HCT116 (cell line): Measurements from ENCODE around the gene CYP1A2. TPM values are rescaled to one million over a fixed set of nuclear protein-coding genes. Genes with fewer than 3 reads are reported as not detected.
"Not testable (repeated sequence)": the region's sequence is repeated elsewhere in the genome, so short reads cannot be mapped to it uniquely, and the experiment has no call there.

Source experiments
- ATAC-seq: fragments of 200-7000 bp; cut with Tn5 transposase; 2 replicates; pipeline ENCODE4 v1.9.1; 2020; ENCODE audit warnings: mild to moderate bottlenecking, moderate library complexity
- BruUV-seq: library from RNA; stranded (reverse); fragments of 400-500 nt; replicated peaks from 2 replicates; lab custom pipeline; 2021; lab: Mats Ljungman, UMichigan
- CTCF ChIA-PET: fragments of 300-600 bp; sonication (Branson Sonifier 250); formaldehyde crosslinking; loops from one replicate; lab custom pipeline; 2021; ENCODE audit warnings: antibody characterized with exemption; lab: Charles Lee
- POLR2A ChIA-PET: fragments of 300-600, 350-600 bp; sonication (Branson Sonifier 250); formaldehyde crosslinking; loops from one replicate; lab custom pipeline; 2021; ENCODE audit warnings: antibody characterized with exemption; lab: Charles Lee
- RAD21 ChIA-PET, 2 experiments: fragments of 300-600 bp; sonication (Branson Sonifier 250); formaldehyde crosslinking; loops; one replicate each; lab custom pipeline; 2023; ENCODE audit warnings: low total read pairs in 2 of 2; ENCODE audit not compliant: uncharacterized antibody in 2 of 2, unreplicated experiment in 2 of 2, low non-redundant PET in 1 of 2; lab: Charles Lee
- DNase-seq: peaks from one replicate; pipeline ENCODE4 v3.0.0-alpha.2; 2010; ENCODE audit warnings: low read depth, low spot score
- H2AFZ ChIP-seq: fragments of 200-600 bp; shearing (Covaris generic), sonication (generic); 2 replicates; pipeline ENCODE4 v1.6.1; 2017; ENCODE audit warnings: low read depth, mixed run types, mixed read lengths, antibody characterized with exemption, low read length; ENCODE audit not compliant: poor library complexity, severe bottlenecking
- H3K27ac ChIP-seq: 2 replicates; pipeline ENCODE4 v1.5.1; 2012; ENCODE audit warnings: low read depth, low read length
- H3K27me3 ChIP-seq: fragments of 200-600 bp; sonication (generic); 2 replicates; pipeline ENCODE4 v1.6.1; 2016; ENCODE audit warnings: mixed run types, low read length, mixed read lengths; ENCODE audit not compliant: insufficient read depth
- H3K36me3 ChIP-seq, 2 experiments: fragments of 200-500 bp in 1 of 2; fragments of 200-600 bp in 1 of 2; sonication (Bioruptor generic) in 1 of 2; sonication (generic) in 1 of 2; 2 replicates each; pipeline versions ENCODE4 v1.5.1 to v1.6.1; 2014 to 2016; ENCODE audit warnings: low read length in 2 of 2, inconsistent platforms in 1 of 2, mixed read lengths in 1 of 2, mixed run types in 1 of 2; ENCODE audit not compliant: insufficient read depth in 2 of 2, control insufficient read depth in 1 of 2
- H3K4me1 ChIP-seq, 2 experiments: fragments of 200-600 bp in 1 of 2; sonication (generic) in 1 of 2; 2 replicates each; pipeline versions ENCODE4 v1.5.1 to v1.6.1; 2012 to 2017; ENCODE audit warnings: low read length in 2 of 2, inconsistent platforms in 1 of 2, mild to moderate bottlenecking in 1 of 2, mixed read lengths in 1 of 2, mixed run types in 1 of 2, moderate library complexity in 1 of 2; ENCODE audit not compliant: insufficient read depth in 2 of 2, control insufficient read depth in 1 of 2
- H3K4me2 ChIP-seq: fragments of 200-600 bp; sonication (generic); 2 replicates; pipeline ENCODE4 v1.6.1; 2017; ENCODE audit warnings: mixed run types, low read length, mixed read lengths
- H3K4me3 ChIP-seq, 2 experiments: fragments of 200-600 bp in 1 of 2; sonication (generic) in 1 of 2; replicated peaks in 1 of 2; 2 replicates each; pipeline ENCODE4 v1.5.1; 2011 to 2016; ENCODE audit warnings: low read length in 2 of 2, control low read depth in 1 of 2, low read depth in 1 of 2, mild to moderate bottlenecking in 1 of 2, mixed read lengths in 1 of 2, mixed run types in 1 of 2
- H3K79me2 ChIP-seq: fragments of 200-600 bp; sonication (generic); 2 replicates; pipeline ENCODE4 v1.6.1; 2017; ENCODE audit warnings: mild to moderate bottlenecking, mixed run types, low read length, moderate library complexity, mixed read lengths; ENCODE audit not compliant: insufficient read depth
- H3K9ac ChIP-seq: fragments of 200-600 bp; sonication (generic); 2 replicates; pipeline ENCODE4 v1.6.1; 2016; ENCODE audit warnings: low read length, mixed read lengths
- H3K9me2 ChIP-seq: fragments of 200-600 bp; sonication (generic), shearing (Covaris generic); 2 replicates; pipeline ENCODE4 v1.6.1; 2017; ENCODE audit warnings: mixed run types, mild to moderate bottlenecking, moderate library complexity; ENCODE audit not compliant: insufficient read depth
- H3K9me3 ChIP-seq, 2 experiments: fragments of 200-500 bp in 1 of 2; fragments of 200-600 bp in 1 of 2; sonication (Bioruptor generic) in 1 of 2; sonication (generic) in 1 of 2; 2 replicates each; pipeline ENCODE4 v1.6.1; 2014 to 2017; ENCODE audit warnings: low read length in 2 of 2, mixed read lengths in 2 of 2, inconsistent platforms in 1 of 2, low read depth in 1 of 2, mild to moderate bottlenecking in 1 of 2, mixed run types in 1 of 2, moderate library complexity in 1 of 2; ENCODE audit not compliant: control insufficient read depth in 1 of 2, insufficient read depth in 1 of 2
- H4K20me1 ChIP-seq: fragments of 200-600 bp; sonication (generic), shearing (Covaris generic); 2 replicates; pipeline ENCODE4 v1.6.1; 2017; ENCODE audit warnings: mixed run types, mild to moderate bottlenecking, moderate library complexity; ENCODE audit not compliant: insufficient read depth
- ATF3 ChIP-seq: IDR thresholded peaks from 2 replicates; pipeline ENCODE4 v1.6.1; 2012
- EGR1 ChIP-seq: IDR thresholded peaks from 2 replicates; pipeline ENCODE4 v1.6.1; 2012; ENCODE audit warnings: low read depth
- EZH2 ChIP-seq: fragments of 200-600 bp; sonication (generic); IDR thresholded peaks from 2 replicates; pipeline ENCODE4 v1.6.1; 2017; ENCODE audit warnings: antibody characterized with exemption, mixed run types
- POLR2AphosphoS5 ChIP-seq: IDR thresholded peaks from 2 replicates; pipeline ENCODE4 v1.6.1; 2011; ENCODE audit warnings: mild to moderate bottlenecking, low read depth, low read length, moderate library complexity
- RAD21 ChIP-seq: IDR thresholded peaks from 2 replicates; pipeline ENCODE4 v1.6.1; 2012; ENCODE audit warnings: low read depth, mild to moderate bottlenecking
- TCF7L2 ChIP-seq: IDR thresholded peaks from 2 replicates; pipeline ENCODE4 v1.7.0; 2011; ENCODE audit warnings: borderline replicate concordance, inconsistent platforms; ENCODE audit not compliant: insufficient read depth, insufficient read length; ENCODE audit errors: extremely low read depth
- intact Hi-C: fragments of 100-400 bp; cut with micrococcal nuclease; formaldehyde crosslinking; loops from 2 replicates; pipeline ENCODE4 v1.10.0; 2022
- total RNA-seq: library from RNA; stranded (reverse); gene quantifications from one replicate; pipeline ENCODE4 v1.2.1, GENCODE V29; 2021; ENCODE audit not compliant: unreplicated experiment
- TF ChIP-seq, protein P1 (sequence below): IDR thresholded peaks from 2 replicates; pipeline ENCODE4 v1.6.1; 2011; ENCODE audit warnings: mild to moderate bottlenecking, low read length, moderate library complexity; ENCODE audit not compliant: insufficient replicate concordance; ENCODE audit errors: extremely low read depth
- TF ChIP-seq, protein P2 (sequence below), 3 experiments: fragments of 200-600 bp in 1 of 3; sonication (generic) in 1 of 3; IDR thresholded peaks in 2 of 3; conservative IDR thresholded peaks in 1 of 3; 2 replicates each; pipeline ENCODE4 v1.5.1; 2012 to 2017; ENCODE audit warnings: low read depth in 2 of 3, low read length in 2 of 3, antibody characterized with exemption in 1 of 3, borderline replicate concordance in 1 of 3, control low read depth in 1 of 3, mild to moderate bottlenecking in 1 of 3, mixed read lengths in 1 of 3, mixed run types in 1 of 3, moderate library complexity in 1 of 3; ENCODE audit not compliant: insufficient read depth in 1 of 3

The CYP1A2 gene
- total RNA-seq, 1 experiment from 2014 or later, result not detected

GRCh38 chr15:74726774-74727164 lies 21.9 kb upstream of the CYP1A2 start (continued):
- no peak for TF ChIP-seq TCF7L2

DNA sequence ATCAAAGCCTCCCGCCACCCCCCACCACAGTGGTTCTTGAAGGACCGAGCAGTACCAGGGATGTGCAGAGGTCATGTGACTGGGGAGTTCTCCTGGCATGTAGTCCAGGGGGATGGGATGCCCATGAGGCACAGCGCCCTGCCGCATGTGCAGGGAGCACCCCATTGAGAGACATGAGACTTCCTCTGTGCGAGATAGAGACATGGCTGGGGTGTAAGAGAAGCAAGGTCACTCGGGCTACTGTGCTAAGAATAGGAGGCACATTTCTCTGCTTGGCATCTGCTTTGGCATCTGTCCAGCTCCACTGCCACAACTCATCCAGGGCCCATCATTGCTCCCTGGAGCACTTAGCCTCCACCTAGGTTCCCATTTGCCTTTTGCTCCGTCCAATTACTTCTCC lies 20.9 kb upstream of the CYP1A2 start:
- POLR2A ChIA-PET, result no interaction called here
- RAD21 ChIA-PET, result no interaction called here
- TF ChIP-seq EZH2, result no peak
- no peak for TF ChIP-seq RAD21
- TF ChIP-seq, protein P1, sequence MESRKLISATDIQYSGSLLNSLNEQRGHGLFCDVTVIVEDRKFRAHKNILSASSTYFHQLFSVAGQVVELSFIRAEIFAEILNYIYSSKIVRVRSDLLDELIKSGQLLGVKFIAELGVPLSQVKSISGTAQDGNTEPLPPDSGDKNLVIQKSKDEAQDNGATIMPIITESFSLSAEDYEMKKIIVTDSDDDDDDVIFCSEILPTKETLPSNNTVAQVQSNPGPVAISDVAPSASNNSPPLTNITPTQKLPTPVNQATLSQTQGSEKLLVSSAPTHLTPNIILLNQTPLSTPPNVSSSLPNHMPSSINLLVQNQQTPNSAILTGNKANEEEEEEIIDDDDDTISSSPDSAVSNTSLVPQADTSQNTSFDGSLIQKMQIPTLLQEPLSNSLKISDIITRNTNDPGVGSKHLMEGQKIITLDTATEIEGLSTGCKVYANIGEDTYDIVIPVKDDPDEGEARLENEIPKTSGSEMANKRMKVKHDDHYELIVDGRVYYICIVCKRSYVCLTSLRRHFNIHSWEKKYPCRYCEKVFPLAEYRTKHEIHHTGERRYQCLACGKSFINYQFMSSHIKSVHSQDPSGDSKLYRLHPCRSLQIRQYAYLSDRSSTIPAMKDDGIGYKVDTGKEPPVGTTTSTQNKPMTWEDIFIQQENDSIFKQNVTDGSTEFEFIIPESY, result no peak
- no peak for TF ChIP-seq POLR2AphosphoS5
- no peak for TF ChIP-seq ATF3
- no peak for TF ChIP-seq EGR1
- TF ChIP-seq, protein P2, sequence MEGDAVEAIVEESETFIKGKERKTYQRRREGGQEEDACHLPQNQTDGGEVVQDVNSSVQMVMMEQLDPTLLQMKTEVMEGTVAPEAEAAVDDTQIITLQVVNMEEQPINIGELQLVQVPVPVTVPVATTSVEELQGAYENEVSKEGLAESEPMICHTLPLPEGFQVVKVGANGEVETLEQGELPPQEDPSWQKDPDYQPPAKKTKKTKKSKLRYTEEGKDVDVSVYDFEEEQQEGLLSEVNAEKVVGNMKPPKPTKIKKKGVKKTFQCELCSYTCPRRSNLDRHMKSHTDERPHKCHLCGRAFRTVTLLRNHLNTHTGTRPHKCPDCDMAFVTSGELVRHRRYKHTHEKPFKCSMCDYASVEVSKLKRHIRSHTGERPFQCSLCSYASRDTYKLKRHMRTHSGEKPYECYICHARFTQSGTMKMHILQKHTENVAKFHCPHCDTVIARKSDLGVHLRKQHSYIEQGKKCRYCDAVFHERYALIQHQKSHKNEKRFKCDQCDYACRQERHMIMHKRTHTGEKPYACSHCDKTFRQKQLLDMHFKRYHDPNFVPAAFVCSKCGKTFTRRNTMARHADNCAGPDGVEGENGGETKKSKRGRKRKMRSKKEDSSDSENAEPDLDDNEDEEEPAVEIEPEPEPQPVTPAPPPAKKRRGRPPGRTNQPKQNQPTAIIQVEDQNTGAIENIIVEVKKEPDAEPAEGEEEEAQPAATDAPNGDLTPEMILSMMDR (IDR thresholded peaks at IDR 0.05 in 2 of 3, conservative IDR thresholded peaks at IDR 0.05 in 1 of 3; ENCODE audit: borderline replicate concordance in 1 of 3, insufficient read depth in 1 of 3, low read depth in 2 of 3, low read length in 2 of 3), result no peak
- Histone ChIP-seq H3K27ac (no peak overlapping the region), H4K20me1 (no peaks in the 10 kb centered on the region), H3K9me3 (no peaks in the 10 kb centered on the region), H3K4me1 (peaks cover 22 to 59% of the 10 kb centered on the region in 2 experiments), H3K4me3 (no peak overlapping the region), H3K36me3 (no peaks in the 10 kb centered on the region), H3K27me3 (no peaks in the 10 kb centered on the region), H3K4me2 (no peak overlapping the region), H3K9me2 (no peaks in the 10 kb centered on the region), H2AFZ (no peak overlapping the region), H3K9ac (no peak overlapping the region), H3K79me2 (no peaks in the 10 kb centered on the region)
- no TSS peak for BruUV-seq
- CTCF ChIA-PET, result no interaction called here
- no peak for ATAC-seq
- intact Hi-C loops, result no loop called here
- DNase-seq, result no peak

DNA sequence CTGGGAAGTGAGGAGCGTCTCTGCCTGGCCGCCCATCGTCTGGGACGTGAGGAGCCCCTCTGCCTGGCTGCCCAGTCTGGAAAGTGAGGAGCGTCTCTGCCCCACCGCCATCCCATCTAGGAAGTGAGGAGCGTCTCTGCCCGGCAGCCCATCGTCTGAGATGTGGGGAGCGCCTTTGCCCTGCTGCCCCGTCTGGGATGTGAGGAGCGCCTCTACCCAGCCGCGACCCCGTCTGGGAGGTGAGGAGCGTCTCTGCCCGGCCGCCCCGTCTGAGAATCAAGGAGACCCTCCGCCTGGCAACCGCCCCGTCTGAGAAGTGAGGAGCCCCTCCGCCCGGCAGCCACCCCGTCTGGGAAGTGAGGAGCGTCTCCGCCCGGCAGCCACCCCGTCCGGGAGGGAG lies 19.9 kb upstream of the CYP1A2 start:
- BruUV-seq, H3K79me2 ChIP-seq, DNase-seq, H3K4me2 ChIP-seq, intact Hi-C loops, RAD21 ChIA-PET, ATAC-seq, H3K36me3 ChIP-seq, H3K9me2 ChIP-seq, POLR2A ChIA-PET, H3K27me3 ChIP-seq, CTCF ChIA-PET, H2AFZ ChIP-seq, H3K27ac ChIP-seq, H3K9ac ChIP-seq, H3K9me3 ChIP-seq, H4K20me1 ChIP-seq, H3K4me3 ChIP-seq: not testable (repeated sequence)
- peaks cover 15 to 56% of the 10 kb centered on the region in 2 experiments for H3K4me1 ChIP-seq
